Effector CD8-positive, alpha-beta T cell (primary cell): ENCODE results near the gene PRICKLE4.

Source experiments
- DNase-seq: peaks from one replicate; lab custom pipeline; 2025; lab: John Stamatoyannopoulos, UW
- total RNA-seq, 4 experiments: gene quantifications; one replicate each; lab custom pipeline; 2026; lab: John Stamatoyannopoulos, UW

PRICKLE4 gene, protein sequence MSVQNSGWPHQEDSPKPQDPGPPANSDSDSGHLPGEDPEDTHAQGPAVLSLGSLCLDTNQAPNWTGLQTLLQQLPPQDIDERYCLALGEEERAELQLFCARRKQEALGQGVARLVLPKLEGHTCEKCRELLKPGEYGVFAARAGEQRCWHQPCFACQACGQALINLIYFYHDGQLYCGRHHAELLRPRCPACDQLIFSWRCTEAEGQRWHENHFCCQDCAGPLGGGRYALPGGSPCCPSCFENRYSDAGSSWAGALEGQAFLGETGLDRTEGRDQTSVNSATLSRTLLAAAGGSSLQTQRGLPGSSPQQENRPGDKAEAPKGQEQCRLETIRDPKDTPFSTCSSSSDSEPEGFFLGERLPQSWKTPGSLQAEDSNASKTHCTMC
- 0 reads per million in 4 experiments for total RNA-seq

DNA sequence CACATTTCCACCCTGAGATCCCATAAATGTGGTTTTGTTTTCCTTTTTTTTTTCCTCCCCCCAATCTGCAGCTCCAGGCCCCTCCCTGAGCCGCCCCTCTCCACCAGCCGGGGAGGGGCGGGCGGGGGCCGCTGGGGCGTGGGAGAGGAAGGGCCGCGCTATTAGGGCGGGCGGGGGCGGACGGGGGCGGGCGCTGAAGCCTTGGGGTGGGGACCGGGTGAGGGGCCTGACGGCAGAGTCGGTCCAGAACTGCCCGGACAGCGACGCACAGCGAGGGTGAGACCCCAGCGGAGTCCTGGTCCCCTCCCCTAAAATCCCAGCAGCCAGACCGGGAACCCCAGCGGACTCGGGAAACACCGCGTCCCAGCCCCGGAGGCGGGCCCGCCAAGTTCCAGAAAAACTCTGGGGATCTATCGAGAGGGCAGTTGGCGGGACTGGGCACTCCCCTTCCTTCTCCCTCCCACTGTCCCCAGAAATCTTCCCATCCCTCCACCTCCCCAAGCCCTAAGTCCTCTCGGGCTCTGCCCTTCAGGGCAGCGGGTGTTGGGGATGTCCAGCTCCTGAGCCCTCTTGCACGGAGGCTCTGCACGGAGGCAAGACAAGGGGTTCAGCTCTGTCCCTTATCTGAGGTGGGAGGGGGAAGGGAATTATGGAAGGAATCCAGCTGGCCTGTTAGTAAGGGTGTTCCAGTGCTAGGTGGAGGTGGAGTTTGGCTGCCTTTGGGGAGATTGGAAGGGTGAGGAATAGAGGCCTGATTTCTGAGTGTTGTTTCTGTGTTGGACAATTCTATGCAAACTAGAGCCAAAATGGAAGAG lies at the start of gene PRICKLE4:
TSS of gene PRICKLE4 (plus strand) at position 232 of the 815 bp plus-strand sequence. CDS start 2,692 bp downstream, outside the sequence.
- DNase-seq, result no peak

DNA sequence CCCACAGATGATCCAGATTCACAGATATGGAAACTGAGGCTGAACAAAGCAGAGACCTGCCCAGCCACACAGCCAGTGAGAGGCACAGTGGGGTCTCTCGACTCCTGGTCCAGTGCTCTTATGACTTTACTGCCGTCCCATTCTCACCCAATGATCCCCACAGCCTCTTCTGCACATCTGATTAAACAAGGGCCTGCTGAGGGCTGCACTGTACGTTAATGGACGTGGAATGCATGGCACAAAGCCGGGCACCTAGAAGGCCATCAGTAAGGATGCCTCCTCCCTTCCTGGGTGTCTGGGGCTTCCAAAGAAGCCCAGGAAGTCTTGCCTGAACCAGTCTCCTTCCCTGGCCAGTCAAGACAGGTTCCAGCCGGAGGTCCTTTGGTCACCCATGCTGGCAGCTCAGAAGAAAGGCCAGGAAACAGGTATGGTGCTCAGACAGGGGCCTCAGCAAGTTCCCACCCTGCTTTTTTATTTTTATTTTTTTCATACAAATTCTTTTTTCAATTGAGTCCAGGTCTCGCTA lies 49.0 kb upstream of the PRICKLE4 start:
- DNase-seq, result no peak

DNA sequence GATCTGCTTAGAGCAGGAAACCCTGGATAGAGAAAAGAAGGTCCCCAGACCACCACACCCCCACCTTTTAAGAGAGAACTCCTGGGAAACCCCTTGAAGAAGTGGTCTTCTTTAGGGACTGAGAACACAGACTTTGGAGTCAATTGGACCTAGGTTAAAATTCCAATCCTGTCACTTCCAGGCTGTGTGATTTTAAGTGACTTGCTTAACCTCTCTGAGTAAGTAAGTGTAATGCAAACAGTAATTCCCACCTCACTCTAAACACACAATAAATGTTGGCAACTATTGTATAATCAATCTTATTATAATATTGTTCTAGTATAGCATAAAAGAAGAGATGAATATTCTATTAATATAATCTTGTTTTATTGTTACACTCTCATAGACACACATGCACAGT lies 48.4 kb upstream of the PRICKLE4 start:
- DNase-seq, result no peak

DNA sequence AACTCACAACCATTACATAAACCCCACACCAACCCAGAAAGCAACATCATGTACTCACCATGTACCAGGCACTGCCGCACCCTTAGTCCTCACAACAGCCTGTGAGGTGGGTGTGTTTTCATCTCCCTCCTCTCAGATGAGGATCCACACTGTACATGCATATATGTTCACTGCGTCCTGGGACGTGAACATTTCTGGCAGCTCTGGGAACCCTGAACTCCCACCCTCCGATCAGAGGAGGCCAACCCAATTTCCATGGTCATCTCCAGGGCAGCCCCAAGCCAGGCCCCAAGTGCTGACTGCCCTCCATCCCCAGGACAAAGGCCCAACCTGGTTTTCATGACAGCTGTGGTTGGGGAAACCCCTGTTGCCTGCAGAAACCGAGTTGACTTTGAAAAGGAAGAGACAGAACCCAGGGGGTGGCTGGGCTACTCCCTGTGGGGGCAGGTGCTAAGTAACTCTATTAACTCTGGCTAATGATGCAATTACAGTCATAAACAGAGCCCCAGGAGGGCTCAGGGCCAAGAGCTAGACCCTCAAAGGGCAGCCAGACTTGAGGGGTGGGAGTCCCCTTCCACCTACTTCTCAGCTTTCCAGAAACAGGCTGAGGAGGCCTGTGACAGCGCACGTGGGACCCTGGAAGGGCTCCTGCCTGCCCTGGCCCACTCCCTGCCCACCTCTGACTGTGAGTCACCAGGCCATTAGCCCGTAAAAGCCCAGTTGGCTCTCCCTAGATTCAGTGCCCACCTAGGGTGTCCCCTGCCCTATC lies 47.8 kb upstream of the PRICKLE4 start:
- DNase-seq, result peak; percentile 39

DNA sequence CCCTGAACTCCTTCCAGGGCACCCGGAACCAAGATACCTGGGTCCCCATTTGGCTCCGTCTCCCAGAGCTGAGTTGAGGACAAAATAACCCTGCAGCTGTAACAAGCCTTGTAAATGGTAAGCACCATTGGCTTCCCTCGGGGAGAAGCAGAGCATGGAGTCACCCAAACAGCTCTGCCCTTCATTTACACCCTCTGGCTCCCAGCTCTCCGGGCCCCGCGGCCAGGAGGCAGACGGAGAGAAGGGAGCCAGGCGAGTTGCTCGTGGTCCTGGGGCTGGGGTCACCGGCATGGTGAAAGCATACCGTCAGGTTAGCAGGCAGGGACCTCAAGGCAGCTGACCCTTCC lies 47.2 kb upstream of the PRICKLE4 start:
- no peak for DNase-seq

DNA sequence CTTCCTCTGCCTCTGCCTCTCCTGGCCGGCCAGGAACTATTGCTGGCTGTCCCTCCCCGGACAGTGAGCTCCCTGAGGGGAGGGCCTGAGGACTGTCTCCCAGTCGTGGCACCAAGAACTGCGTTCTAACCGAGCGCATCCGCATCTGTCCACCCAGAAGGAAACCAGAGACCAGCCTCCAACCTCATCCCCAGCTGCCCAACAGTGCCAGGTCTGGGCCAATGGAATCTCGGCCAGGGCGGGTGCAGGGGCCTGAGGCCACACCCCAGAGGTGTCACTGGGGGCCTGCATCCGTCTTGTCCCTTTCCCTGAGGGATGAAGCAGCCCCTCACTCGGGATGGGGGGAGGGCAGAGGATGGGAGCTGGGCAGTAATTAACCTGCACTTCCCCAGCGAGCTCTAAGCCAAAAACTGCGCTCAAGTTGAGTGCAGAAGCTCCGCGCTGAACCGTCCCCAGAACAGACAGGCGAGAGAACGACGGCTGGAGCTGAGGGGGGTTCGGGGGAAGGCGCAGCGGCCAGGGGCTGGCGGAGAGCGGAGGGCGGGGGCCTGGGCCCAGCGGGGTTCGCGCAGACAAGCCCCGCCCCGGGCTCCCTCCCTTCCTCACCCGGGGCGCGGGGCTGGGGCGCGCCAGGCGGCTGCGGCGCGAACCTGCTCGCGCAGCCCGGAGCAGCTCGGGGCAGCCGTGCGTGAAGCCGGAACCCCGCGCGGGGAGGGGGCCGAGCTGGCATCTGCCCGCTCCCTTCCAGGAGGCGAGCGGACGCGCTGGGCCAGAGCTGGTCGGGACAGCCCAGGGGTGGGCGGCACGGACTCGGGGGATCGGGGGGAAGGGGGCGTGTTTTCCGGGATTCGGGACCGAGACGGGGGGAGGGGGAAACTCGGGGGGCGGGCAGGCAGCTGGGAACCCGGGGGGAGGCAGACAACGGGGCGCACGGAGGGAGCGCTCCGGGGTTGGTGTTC lies 46.6 kb upstream of the PRICKLE4 start:
- DNase-seq, result peak; percentile 48

DNA sequence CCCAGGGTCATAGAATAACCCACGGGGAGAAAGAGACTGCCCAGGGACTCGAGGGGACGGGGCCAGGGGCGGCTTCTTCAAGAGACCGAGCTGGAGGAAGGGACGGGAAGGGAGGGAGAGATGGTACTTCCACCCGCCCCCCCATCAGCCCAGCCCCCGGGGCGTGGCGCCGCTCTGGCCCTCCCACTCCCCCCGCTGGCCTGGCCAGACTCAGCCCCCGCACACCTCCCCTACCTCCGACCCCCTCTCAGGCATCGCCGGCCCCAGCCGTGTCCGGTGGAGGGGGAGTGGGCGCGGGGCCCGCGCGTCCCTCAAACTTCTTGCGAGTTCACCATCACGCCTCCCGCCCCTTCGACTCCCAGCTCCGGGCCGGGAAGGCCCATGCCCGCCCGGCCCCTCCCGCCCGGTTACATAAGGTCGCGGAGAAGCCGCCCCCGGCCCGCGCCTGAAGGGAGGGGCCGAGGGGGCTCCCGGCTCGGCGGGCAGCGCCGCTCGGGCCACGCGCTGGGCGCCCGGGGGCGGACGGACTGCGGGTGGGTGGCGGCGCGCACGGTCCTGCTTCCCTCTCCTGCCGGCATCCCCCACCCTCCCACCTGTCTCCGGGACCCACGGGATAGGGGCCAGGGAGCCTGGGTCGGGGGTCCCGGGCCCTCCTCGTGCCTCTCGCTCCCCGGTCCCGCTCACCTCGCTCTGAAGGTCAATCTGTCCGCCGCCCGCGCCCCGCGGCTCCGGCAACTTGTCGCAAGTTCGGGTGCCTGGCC lies 45.7 kb upstream of the PRICKLE4 start:
- DNase-seq, result peak; percentile 53

DNA sequence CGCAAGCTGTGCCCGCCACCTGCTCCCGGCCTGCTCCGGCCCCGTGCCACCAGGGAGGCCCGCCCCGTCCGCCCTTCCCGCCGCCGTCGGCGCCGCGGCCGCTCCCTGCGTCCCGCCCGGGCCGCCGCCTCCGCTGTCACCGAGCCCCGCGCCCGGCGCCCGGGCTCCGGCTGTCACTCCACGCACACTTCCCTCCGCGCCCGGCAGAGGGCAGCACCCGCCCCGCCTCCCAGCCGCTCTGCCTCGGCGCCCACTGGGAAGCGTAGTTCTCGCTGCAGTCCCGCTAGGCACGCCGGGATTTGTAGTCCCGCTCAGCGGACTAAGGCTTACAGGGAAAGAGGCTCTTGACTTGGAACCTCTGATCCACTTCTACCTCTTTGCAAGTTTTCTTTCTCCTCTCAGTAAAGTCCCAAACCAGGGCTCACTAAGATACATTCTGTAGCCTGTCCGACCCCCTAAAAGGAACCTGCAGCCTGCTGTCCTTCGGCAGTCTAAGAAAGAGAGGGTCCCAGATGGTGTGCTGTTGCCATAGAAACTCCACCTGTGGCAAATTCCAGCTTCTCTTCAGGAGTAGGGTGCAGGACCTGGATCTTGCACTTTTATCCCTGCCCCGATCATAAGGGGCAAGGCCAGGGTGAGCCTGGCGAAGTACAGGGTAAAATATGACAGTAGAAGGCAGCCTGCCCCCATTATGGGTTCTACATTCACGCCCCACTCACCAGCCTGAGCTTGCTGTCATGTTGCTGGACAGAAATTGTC lies 45.0 kb upstream of the PRICKLE4 start, which contains the start of gene TFEB:
TSS of gene TFEB (minus strand) at position 182 of the 759 bp plus-strand sequence. CDS start 44,395 bp downstream, outside the sequence.
- peak; percentile 88 for DNase-seq

DNA sequence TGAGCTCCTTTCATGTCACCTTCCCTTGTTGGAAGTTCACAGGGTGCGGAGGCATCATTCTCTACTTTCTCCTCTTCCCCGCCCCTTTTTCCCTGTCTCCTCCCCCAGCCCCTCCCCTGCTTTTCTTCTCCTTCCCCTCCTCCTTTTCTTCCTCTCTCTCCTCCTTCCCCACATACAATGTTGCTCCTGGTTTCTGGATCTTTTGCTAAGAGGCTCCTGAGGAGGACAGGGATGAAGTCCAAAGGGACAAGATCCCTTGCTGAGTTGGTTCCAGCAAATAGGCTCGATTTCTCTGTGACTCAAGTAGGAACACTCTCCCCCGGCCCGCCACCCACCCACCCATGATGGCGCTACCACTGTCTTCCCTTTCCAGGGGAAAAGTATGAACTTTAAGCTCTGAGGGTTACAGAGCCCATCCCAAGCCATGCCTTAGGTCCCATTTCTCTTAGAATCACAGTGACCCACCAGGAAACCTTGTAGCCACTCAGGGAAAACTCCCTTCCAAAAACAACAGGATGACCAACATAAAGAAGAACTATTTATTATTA lies 44.3 kb upstream of the PRICKLE4 start:
- DNase-seq, result no peak

DNA sequence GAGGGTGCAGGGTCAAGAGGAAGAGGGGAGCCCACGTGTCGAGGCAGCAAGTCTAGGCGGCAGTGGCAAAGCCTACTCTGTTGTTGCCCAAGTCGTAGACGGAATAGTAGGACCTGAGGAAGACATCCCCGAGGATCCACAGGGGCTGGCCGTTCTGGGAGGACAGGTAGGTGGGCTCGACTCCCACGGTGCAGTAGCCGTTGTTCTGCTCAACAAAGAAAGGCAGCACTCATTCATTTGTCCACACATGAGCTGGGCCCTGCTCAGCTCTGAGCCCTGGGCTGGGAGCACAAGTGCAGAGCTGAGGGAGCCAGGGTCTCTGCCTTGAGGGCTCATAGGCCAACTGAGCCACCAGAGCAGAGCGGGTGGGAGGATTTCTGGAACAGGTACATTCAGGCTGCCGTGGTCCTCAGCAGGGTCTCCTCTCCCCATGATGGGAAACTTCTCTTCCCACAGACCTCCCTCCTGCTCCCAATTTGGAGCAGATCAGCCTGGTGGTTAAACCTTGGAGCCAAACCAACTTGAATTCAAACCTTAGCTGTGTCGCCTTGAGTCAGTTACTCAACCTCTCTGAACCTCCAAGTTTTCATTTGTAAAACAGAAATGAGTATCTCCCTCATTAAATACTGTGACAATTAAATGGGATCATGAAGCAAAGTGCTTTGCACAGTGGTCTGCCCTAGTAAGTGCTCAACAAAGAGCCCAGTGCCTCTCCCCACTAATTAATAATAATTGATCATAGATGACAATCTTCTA lies 43.6 kb upstream of the PRICKLE4 start:
- DNase-seq, result no peak

DNA sequence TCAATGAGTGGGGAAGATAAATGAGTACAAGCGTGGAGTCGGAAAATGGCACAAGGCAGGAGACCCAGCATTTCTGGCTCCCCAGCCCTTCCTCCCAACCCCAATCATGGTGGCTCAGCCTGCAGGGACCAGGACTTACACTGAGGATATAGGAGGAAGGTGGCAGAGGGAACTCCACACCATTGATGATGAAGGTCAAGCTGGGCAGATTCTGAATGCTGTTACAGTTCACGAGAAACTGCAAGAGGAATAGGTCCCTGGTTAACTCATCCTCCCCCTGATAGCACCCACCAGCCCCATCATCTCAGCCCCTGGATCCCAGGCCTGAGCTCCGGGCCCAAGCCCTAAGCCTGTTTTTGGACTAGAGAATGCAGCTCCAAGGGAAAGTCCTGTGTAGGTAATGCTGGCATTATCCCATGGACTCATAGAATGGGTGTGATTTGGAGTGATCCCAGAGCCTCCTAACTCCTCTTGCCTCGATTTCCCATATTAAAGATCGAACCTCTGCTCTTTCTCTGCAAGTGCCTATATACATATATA lies 42.9 kb upstream of the PRICKLE4 start:
- DNase-seq, result no peak

DNA sequence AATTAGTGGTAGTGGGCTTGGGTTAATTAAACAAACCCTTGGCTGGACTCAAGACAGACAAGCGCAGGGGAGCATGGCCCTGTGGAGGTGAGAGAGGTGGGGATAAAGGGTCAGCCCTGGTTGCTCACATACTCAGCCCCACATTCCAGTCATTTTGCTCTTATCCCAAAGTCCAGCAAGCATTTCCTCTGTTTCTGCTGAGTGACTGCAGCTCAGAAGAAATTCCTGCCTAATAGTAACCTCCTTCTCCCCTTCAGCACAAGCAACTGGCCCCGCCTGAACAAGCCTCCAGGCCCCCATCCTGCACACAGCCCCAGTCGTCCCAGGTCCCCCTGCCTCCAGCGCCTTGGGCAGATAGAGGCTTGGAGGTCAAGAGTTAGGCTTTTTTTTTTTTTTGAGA lies 41.5 kb upstream of the PRICKLE4 start:
- DNase-seq, result no peak

DNA sequence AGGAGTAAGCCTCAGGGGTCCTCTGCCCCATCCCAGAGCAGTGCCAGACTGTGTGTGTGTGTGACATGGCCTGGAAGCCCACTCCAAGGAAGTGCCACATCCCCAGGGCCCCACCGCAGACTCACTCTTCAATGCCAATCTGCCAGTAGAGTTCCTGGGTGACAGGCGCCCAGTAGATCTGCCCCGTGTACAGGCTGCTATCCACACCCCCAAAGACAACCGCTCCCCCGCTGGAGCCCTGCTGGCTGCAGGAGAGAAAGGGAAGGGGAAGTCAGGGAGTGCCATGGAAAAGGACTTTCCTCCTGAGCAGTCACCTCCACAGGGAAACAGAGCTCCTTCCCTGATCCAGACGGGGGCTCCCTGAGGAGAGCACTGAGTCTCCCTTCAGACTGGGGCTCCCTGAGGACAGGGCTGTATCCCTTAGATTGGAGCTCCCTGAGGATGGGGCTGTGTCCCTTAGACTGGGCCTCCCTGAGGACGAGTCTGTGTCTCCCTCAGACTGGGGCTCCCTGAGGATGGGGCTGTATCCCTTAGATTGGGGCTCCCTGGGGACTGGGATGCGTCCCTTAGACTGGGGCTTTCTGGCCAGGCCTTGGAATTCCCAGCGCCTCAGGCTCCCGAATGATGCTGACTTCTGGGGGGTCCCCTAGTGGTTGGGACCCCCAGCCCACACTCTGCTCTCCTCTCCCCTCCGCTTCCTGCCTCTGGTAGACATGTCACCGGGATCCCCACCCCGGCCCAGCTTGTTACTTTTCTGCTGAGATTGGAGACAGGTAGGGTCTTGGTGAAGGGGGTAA lies 40.0 kb upstream of the PRICKLE4 start:
- DNase-seq, result no peak

DNA sequence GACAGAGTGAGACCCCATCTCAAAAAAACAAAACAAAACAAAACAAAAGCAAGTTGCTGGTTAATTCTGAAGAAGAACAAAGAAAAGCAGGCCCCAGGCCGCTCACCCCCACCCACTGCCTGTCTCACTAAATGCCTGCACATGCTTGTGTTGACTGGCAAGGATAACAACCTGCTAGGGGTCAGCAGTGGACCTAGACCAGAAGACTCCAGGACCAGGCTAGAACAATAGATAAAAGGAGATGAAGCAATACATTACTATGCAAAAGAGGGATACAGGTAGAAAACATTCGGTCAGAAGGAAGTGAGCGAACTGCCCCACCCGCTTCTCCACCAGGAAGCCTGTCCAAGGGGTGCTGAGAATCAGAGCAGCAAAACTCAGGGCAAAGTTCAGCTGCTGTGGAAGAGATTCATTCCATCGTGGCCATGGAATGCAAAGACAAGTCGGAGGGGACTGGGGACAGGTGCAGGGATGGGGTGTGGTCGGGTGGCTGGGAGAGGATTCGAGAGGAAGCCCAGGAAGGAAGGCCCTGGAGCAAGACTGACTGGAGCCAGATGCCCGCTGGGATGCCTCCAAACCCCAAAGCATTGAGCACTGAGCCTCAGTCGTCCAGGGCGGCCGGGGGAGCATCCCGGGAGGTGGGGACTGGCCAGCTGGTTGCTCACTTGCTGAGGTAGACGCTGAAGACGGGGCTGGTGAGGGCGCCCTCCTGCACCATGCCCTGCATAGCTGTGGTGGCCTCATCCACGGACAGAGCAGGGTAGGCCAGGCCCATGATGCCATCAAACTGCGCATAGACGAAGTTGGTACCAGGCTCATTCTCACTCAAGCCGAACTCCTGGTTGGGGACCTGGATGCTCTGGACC lies 38.7 kb upstream of the PRICKLE4 start:
- no peak for DNase-seq

DNA sequence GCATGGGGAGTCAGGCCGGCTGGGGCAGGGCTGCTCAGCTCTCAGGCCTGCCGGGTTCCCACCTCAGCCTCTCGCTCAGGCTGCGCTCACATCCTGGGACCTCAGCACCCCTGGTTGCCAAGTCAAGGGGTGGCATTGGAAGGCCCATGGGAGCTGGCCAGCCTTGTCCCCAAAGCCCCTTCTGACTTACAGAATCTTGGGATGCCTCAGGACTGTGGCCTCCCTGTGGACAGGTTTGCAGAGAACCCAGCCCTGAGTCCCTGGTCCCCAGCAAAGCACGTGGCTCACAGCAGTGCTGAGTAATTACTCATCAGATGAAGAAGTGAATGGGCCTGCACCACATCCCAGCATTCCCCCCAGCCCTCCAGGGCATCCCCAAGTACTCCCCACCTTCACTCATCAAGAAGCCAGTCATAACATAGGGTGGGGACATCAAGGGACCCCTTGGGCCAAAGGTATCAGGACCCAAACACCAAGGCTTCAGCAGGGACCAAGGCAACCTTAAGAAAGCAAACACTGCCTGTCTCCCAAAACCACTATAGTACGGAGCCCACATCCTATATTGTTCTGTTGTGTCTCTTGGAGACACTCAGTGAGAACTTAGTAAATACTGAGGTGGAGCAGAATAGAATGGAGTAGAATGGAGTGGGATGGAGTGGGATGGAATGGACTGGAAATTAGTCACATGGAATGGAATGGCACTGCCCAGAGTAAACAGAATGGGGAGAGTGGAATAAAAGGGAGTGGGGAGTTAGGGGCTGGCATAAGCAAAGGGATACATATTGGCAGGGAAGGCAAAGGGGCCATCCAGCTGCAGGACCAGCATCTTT lies 37.0 kb upstream of the PRICKLE4 start:
- DNase-seq, result no peak
